Sigmoid colon (tissue), 4 donors: Measurements from ENCODE around the gene NFS1.

Experiments
- POLR2A ChIP-seq, 2 donors: fragments of 450-650 bp; IDR thresholded peaks; one replicate each; pipeline ENCODE4 v1.6.1; 2016; ENCODE audit warnings: antibody characterized with exemption in 2 of 2, mild to moderate bottlenecking in 2 of 2, moderate library complexity in 2 of 2
- POLR2AphosphoS5 ChIP-seq, 4 donors: sonication (generic); formaldehyde crosslinking; IDR thresholded peaks; one replicate each; pipeline ENCODE4 v1.6.1; 2017; ENCODE audit warnings: antibody characterized with exemption in 4 of 4
- TF ChIP-seq, protein P1 (sequence below), 4 experiments: fragments of 450-650 bp in 3 of 4; fragments of 200-600 bp in 1 of 4; IDR thresholded peaks; one replicate each; pipeline ENCODE4 v1.5.1; 2016 to 2019; ENCODE audit warnings: antibody characterized with exemption in 4 of 4, mild to moderate bottlenecking in 3 of 4, moderate library complexity in 2 of 4

GRCh38 chr20:35648836-35649235 is 50.3 kb downstream of the NFS1 start:
- TF ChIP-seq, protein P1, sequence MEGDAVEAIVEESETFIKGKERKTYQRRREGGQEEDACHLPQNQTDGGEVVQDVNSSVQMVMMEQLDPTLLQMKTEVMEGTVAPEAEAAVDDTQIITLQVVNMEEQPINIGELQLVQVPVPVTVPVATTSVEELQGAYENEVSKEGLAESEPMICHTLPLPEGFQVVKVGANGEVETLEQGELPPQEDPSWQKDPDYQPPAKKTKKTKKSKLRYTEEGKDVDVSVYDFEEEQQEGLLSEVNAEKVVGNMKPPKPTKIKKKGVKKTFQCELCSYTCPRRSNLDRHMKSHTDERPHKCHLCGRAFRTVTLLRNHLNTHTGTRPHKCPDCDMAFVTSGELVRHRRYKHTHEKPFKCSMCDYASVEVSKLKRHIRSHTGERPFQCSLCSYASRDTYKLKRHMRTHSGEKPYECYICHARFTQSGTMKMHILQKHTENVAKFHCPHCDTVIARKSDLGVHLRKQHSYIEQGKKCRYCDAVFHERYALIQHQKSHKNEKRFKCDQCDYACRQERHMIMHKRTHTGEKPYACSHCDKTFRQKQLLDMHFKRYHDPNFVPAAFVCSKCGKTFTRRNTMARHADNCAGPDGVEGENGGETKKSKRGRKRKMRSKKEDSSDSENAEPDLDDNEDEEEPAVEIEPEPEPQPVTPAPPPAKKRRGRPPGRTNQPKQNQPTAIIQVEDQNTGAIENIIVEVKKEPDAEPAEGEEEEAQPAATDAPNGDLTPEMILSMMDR (IDR thresholded peaks at IDR 0.05): no peak
- no peak for TF ChIP-seq POLR2A (IDR thresholded peaks at IDR 0.05)
- peak in 2 of 4 donors; percentile 63 to 66 for TF ChIP-seq POLR2AphosphoS5 (IDR thresholded peaks at IDR 0.05)
